Vagina (tissue), 2 donors: ENCODE measurements around the gene PRR23E. TPM values are rescaled to one million over a fixed set of nuclear protein-coding genes. Genes with fewer than 3 reads are reported as not detected.

Experiments used
- DNase-seq, 2 donors: peaks; one replicate each; pipeline ENCODE4 v3.0.0-alpha.2; 2017; ENCODE audit errors: extremely low spot score in 2 of 2
- H3K27ac ChIP-seq: fragments of 200-600 bp; sonication (generic); one replicate; pipeline ENCODE4 v1.5.1; 2019
- H3K27me3 ChIP-seq: fragments of 200-600 bp; sonication (generic); one replicate; pipeline ENCODE4 v1.5.1; 2019
- H3K36me3 ChIP-seq, 2 donors: fragments of 200-600 bp; sonication (generic); one replicate each; pipeline ENCODE4 v1.5.1; 2017 to 2019
- H3K4me1 ChIP-seq: fragments of 200-600 bp; sonication (generic); one replicate; pipeline ENCODE4 v1.5.1; 2019
- H3K4me3 ChIP-seq, 2 donors: fragments of 200-600 bp; sonication (generic); 1 replicate in 1 of 2; 2 replicates in 1 of 2; pipeline ENCODE4 v1.5.1; 2016 to 2019
- H3K9me3 ChIP-seq: fragments of 200-600 bp; sonication (generic); one replicate; pipeline ENCODE4 v1.5.1; 2019
- POLR2A ChIP-seq, 2 donors: fragments of 450-650 bp; IDR thresholded peaks; one replicate each; pipeline ENCODE4 v1.6.1; 2017; ENCODE audit warnings: antibody characterized with exemption in 2 of 2, mild to moderate bottlenecking in 2 of 2, moderate library complexity in 2 of 2
- POLR2AphosphoS5 ChIP-seq, 2 donors: sonication (generic); formaldehyde crosslinking; IDR thresholded peaks; one replicate each; pipeline ENCODE4 v1.9.0; 2017; ENCODE audit warnings: antibody characterized with exemption in 2 of 2, mild to moderate bottlenecking in 2 of 2, low read depth in 1 of 2; ENCODE audit not compliant: insufficient read depth in 1 of 2
- intact Hi-C: fragments of 100-400 bp; cut with DNase I; formaldehyde crosslinking; loops from one replicate; pipeline ENCODE4 v1.15.1; 2023
- total RNA-seq: library from RNA; depleted of rRNA; stranded (reverse); fragments of >200 nt; gene quantifications from one replicate; pipeline ENCODE4 v1.2.3, GENCODE V29; 2016
- TF ChIP-seq, protein P1 (sequence below), 3 experiments: fragments of 450-650 bp in 2 of 3; fragments of 200-600 bp in 1 of 3; sonication (generic) in 1 of 3; IDR thresholded peaks; one replicate each; pipeline ENCODE4 v1.5.1; 2017 to 2019; ENCODE audit warnings: antibody characterized with exemption in 3 of 3, mild to moderate bottlenecking in 2 of 3, moderate library complexity in 2 of 3

The PRR23E gene
- total RNA-seq, 1 donor from 2014 or later = not detected

DNA sequence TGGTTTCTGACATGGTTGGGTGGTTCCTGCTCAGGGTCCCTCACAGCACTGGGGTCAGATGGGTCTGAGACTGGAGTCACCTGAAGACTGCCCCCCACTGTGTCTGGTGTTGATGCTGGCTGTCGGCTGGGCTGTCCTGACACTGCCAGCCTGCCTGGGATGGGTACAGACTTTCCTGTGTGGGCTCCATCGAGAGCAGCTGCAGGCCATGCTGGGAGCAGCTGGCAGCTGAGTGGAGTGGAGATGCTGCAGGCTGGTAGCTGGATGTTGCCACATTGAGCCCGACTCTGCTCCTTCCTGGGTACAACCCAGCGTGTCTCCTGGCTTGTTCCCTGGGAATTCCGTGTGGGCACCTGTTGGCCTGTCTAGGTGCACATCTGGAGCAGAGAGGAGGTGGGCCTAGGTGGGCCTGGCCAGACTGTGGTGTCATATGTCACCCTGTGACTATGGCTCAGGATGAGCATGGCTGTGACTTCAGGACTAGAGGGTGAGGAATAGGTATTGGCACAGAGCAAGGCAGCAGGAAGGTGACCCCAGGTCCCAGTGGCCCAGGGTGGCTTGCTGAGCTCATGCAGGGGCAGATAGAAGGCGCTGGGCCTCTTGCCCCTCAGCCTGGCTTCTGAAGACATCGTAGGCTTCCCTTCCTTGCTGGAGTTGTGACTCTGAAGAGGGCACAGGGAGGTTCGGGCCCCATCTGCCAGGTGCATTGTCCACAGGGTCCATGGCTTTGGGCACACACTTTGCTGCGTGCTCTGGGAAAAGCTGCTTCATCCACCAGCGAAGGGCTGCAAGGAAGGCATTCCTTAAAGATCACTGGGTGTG lies 40.0 kb upstream of the PRR23E start:
- Histone ChIP-seq H3K27ac (no peak overlapping the region), H3K4me3 (no peak overlapping the region), H3K4me1 (no peaks in the 10 kb centered on the region), H3K9me3 (no peaks in the 10 kb centered on the region), H3K27me3 (no peaks in the 10 kb centered on the region), H3K36me3 (no peaks in the 10 kb centered on the region)
- TF ChIP-seq POLR2A (IDR thresholded peaks at IDR 0.05) = no peak
- no peak for TF ChIP-seq POLR2AphosphoS5 (IDR thresholded peaks at IDR 0.05; ENCODE audit: insufficient read depth in 1 of 2, low read depth in 1 of 2)
- TF ChIP-seq, protein P1, sequence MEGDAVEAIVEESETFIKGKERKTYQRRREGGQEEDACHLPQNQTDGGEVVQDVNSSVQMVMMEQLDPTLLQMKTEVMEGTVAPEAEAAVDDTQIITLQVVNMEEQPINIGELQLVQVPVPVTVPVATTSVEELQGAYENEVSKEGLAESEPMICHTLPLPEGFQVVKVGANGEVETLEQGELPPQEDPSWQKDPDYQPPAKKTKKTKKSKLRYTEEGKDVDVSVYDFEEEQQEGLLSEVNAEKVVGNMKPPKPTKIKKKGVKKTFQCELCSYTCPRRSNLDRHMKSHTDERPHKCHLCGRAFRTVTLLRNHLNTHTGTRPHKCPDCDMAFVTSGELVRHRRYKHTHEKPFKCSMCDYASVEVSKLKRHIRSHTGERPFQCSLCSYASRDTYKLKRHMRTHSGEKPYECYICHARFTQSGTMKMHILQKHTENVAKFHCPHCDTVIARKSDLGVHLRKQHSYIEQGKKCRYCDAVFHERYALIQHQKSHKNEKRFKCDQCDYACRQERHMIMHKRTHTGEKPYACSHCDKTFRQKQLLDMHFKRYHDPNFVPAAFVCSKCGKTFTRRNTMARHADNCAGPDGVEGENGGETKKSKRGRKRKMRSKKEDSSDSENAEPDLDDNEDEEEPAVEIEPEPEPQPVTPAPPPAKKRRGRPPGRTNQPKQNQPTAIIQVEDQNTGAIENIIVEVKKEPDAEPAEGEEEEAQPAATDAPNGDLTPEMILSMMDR (IDR thresholded peaks at IDR 0.05) = no peak
- no peak for DNase-seq
- intact Hi-C loops = no loop called here

- no peak for DNase-seq
- no peaks in the 10 kb centered on the region for H3K4me1 ChIP-seq
- no peaks in the 10 kb centered on the region for H3K9me3 ChIP-seq
- no peak overlapping the region for H3K27ac ChIP-seq
- no peaks in the 10 kb centered on the region for H3K36me3 ChIP-seq
- H3K27me3 ChIP-seq = no peaks in the 10 kb centered on the region
- intact Hi-C loops = no loop called here
- H3K4me3 ChIP-seq = no peak overlapping the region
- no peak for TF ChIP-seq POLR2A (IDR thresholded peaks at IDR 0.05)
- TF ChIP-seq, protein P1 (IDR thresholded peaks at IDR 0.05) = no peak
- no peak for TF ChIP-seq POLR2AphosphoS5 (IDR thresholded peaks at IDR 0.05; ENCODE audit: insufficient read depth in 1 of 2, low read depth in 1 of 2)
These were observed 39.5 kb upstream of the PRR23E start for GRCh38 chr3:127153506-127153815.

DNA sequence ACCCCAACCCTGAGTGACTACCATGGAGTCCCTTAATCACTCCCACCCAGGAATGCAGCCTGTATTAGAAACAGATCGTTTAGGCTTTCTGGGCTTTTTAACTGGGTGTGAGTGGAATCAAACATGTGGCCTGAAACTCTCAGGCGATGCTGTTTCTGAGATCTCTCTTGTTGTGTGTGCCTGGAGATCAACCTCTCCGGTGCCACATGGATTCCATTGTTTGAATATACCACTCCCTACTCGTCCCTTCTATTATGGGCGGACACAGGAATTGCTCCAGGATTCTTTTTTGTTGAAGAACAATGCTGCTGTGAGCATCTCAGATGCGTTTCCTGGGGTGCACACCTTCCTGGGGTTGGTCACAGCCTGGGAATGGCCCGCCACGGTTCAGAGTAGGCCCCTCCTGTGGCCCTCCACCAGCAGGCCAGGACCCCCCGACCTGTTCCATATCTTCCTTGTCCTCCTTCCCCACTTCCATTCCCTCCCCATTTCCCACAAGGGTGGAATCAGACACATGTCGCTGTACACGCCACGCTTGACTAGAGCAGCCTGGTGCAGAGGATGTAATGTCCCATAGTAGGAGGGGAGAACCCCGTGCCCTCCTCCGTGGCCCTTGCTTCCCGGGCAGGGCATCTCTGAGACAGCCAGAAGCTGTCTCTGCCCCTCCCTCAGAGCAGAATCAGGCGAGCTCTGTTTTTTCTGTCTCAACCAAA lies 36.4 kb upstream of the PRR23E start:
- Histone ChIP-seq H3K27me3 (no peaks in the 10 kb centered on the region), H3K36me3 (no peaks in the 10 kb centered on the region), H3K27ac (no peak overlapping the region), H3K4me1 (no peaks in the 10 kb centered on the region), H3K9me3 (no peaks in the 10 kb centered on the region), H3K4me3 (no peak overlapping the region)
- intact Hi-C loops = no loop called here
- DNase-seq = no peak
- TF ChIP-seq, protein P1 (IDR thresholded peaks at IDR 0.05) = no peak
- TF ChIP-seq POLR2A (IDR thresholded peaks at IDR 0.05) (no peak), POLR2AphosphoS5 (IDR thresholded peaks at IDR 0.05; ENCODE audit: insufficient read depth in 1 of 2, low read depth in 1 of 2) (no peak)

DNA sequence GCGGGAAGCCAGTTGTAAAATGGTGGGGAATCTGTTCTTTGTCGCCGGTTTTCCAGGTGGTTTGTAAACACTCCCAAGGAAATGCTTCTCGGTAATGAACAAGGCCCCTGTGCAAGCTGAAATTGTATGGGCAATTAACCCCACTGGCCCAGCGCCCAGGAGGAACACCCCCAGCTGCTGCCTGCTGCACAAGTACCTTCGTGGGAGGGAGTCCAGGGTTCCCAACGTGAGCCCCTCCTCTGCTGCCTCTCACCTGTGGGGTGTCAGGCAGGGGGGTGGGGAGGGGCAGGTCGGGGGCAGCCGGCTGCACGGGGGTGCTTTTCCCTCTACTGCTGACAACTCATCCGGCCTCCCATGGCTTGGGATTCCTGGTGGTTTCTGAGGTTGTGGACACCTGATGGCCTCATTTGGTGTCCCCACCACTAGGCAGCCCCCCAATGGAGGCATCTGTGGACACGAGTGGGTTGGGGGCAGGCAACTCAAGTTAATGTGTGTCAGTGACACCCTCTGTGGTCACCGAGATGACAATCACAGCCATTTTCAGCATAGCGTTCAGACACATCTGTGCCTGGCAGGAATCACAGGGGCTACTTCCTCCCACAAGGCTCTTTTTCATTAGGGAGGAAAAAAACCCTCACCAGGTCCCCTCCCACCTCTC lies 35.6 kb upstream of the PRR23E start:
- no peaks in the 10 kb centered on the region for H3K27me3 ChIP-seq
- DNase-seq = no peak
- TF ChIP-seq POLR2AphosphoS5 (IDR thresholded peaks at IDR 0.05; ENCODE audit: insufficient read depth in 1 of 2, low read depth in 1 of 2) = no peak
- TF ChIP-seq POLR2A (IDR thresholded peaks at IDR 0.05) = no peak
- TF ChIP-seq, protein P1 (IDR thresholded peaks at IDR 0.05) = no peak

More for the DNA sequence above, 35.6 kb upstream of the PRR23E start:
- intact Hi-C loops = no loop called here
- Histone ChIP-seq H3K4me1 (no peaks in the 10 kb centered on the region), H3K4me3 (no peak overlapping the region), H3K9me3 (no peaks in the 10 kb centered on the region), H3K36me3 (no peaks in the 10 kb centered on the region), H3K27ac (no peak overlapping the region)
